Neural cell (in vitro differentiated cells): ENCODE results near the gene MVD. TPM values are rescaled to one million over a fixed set of nuclear protein-coding genes. Genes with fewer than 3 reads are reported as not detected.
A peak's percentile ranks its signal among the peaks of the same experiment; 100 is the strongest.

Source experiments
- H2AFZ ChIP-seq: fragments of 200-600, 300-800 bp; sonication (generic), shearing (Covaris generic); 2 replicates; pipeline ENCODE4 v1.6.0; 2014; ENCODE audit warnings: low read depth, mild to moderate bottlenecking, antibody characterized with exemption, low read length, moderate library complexity
- H3F3A ChIP-seq: fragments of 200-600 bp; shearing (Covaris generic); 2 replicates; pipeline ENCODE4 v1.6.1; 2016; ENCODE audit warnings: mild to moderate bottlenecking, moderate library complexity, mixed read lengths, antibody characterized with exemption, low read length; ENCODE audit not compliant: insufficient read depth, poor library complexity, severe bottlenecking
- H3K27ac ChIP-seq: fragments of 200-600, 300-800 bp; sonication (generic), shearing (Covaris generic); 2 replicates; pipeline ENCODE4 v1.5.1; 2014; ENCODE audit warnings: mild to moderate bottlenecking, low read length, moderate library complexity
- H3K27me3 ChIP-seq: fragments of 300-800, 200-600 bp; sonication (generic), shearing (Covaris generic); 2 replicates; pipeline ENCODE4 v1.6.0; 2014; ENCODE audit warnings: mild to moderate bottlenecking, low read depth, low read length, moderate library complexity; ENCODE audit not compliant: insufficient read depth
- H3K36me3 ChIP-seq: fragments of 300-800, 200-600 bp; sonication (generic), shearing (Covaris generic); 2 replicates; pipeline ENCODE4 v1.5.1; 2014; ENCODE audit warnings: mild to moderate bottlenecking, antibody characterized with exemption, low read length, moderate library complexity; ENCODE audit not compliant: insufficient read depth
- H3K4me2 ChIP-seq: fragments of 300-800, 200-600 bp; sonication (generic), shearing (Covaris generic); 2 replicates; pipeline ENCODE4 v1.6.0; 2014; ENCODE audit warnings: mild to moderate bottlenecking, low read length
- H3K4me3 ChIP-seq: fragments of 300-800, 200-600 bp; sonication (generic), shearing (Covaris generic); 2 replicates; pipeline ENCODE4 v1.5.1; 2014; ENCODE audit warnings: mild to moderate bottlenecking, low read length, moderate library complexity
- H3K79me2 ChIP-seq: fragments of 200-600 bp; shearing (Covaris generic); replicated peaks from 2 replicates; pipeline ENCODE4 v1.6.0; 2014; ENCODE audit warnings: mild to moderate bottlenecking, low read length, moderate library complexity; ENCODE audit not compliant: insufficient read depth
- H3K9ac ChIP-seq: fragments of 300-800, 200-600 bp; sonication (generic), shearing (Covaris generic); 2 replicates; pipeline ENCODE4 v1.6.1; 2016; ENCODE audit warnings: mild to moderate bottlenecking, low read length, mixed read lengths
- H3K9me2 ChIP-seq: fragments of 200-600 bp; shearing (Covaris generic); 2 replicates; pipeline ENCODE4 v1.6.1; 2016; ENCODE audit warnings: mild to moderate bottlenecking, low read length, mixed read lengths; ENCODE audit not compliant: insufficient read depth
- H3K9me3 ChIP-seq: fragments of 200-600, 300-800 bp; sonication (generic), shearing (Covaris generic); 2 replicates; pipeline ENCODE4 v1.6.1; 2016; ENCODE audit warnings: mild to moderate bottlenecking, mixed run types, low read length, moderate library complexity, mixed read lengths
- H4K20me1 ChIP-seq: fragments of 200-600 bp; shearing (Covaris generic); 2 replicates; pipeline ENCODE4 v1.6.1; 2016; ENCODE audit warnings: mild to moderate bottlenecking, mixed run types; ENCODE audit not compliant: insufficient read depth
- EP300 ChIP-seq: fragments of 450-650 bp; conservative IDR thresholded peaks from 2 replicates; pipeline ENCODE4 v1.6.1; 2014; ENCODE audit warnings: antibody characterized with exemption, mild to moderate bottlenecking, moderate library complexity; ENCODE audit not compliant: poor library complexity, severe bottlenecking
- EZH2 ChIP-seq: fragments of 200-600, 300-800 bp; shearing (Covaris generic), sonication (generic); IDR thresholded peaks from 2 replicates; pipeline ENCODE4 v1.6.1; 2014; ENCODE audit warnings: antibody characterized with exemption, low read length, borderline replicate concordance, mild to moderate bottlenecking; ENCODE audit not compliant: insufficient read depth, poor library complexity, severe bottlenecking
- MXI1 ChIP-seq: fragments of 450-650 bp; conservative IDR thresholded peaks from 2 replicates; pipeline ENCODE4 v1.6.1; 2014; ENCODE audit warnings: antibody characterized with exemption, mild to moderate bottlenecking; ENCODE audit not compliant: poor library complexity, severe bottlenecking
- POLR2AphosphoS5 ChIP-seq: IDR thresholded peaks from 2 replicates; pipeline ENCODE4 v1.6.1; 2012
- RAD21 ChIP-seq: fragments of 450-650 bp; conservative IDR thresholded peaks from 2 replicates; pipeline ENCODE4 v1.6.1; 2014; ENCODE audit warnings: antibody characterized with exemption, mild to moderate bottlenecking, moderate library complexity
- REST ChIP-seq: IDR thresholded peaks from 2 replicates; pipeline ENCODE4 v1.6.1; 2012; ENCODE audit warnings: borderline replicate concordance
- SMC3 ChIP-seq: fragments of 450-650 bp; conservative IDR thresholded peaks from 2 replicates; pipeline ENCODE4 v1.6.1; 2014; ENCODE audit warnings: antibody characterized with exemption, mild to moderate bottlenecking, moderate library complexity; ENCODE audit not compliant: poor library complexity
- TAF1 ChIP-seq: IDR thresholded peaks from 2 replicates; pipeline ENCODE4 v1.6.1; 2012; ENCODE audit warnings: low read depth
- polyA plus RNA-seq: library from polyadenylated mRNA; depleted of rRNA; stranded (reverse); fragments of >200 nt; gene quantifications from 2 replicates; pipeline ENCODE4 v1.2.3, GENCODE V29; 2014
- TF ChIP-seq, protein P1 (sequence below): fragments of 450-650 bp; IDR thresholded peaks from 2 replicates; pipeline ENCODE4 v1.5.1; 2014; ENCODE audit warnings: antibody characterized with exemption, mild to moderate bottlenecking, moderate library complexity; ENCODE audit not compliant: poor library complexity, severe bottlenecking

MVD gene
- polyA plus RNA-seq, 1 donor from 2014 or later: 232 TPM

GRCh38 chr16:88651276-88651988 is 11.5 kb downstream of the MVD start:
- H3K9ac ChIP-seq: no peak overlapping the region

GRCh38 chr16:88650749-88651275 is 12.1 kb downstream of the MVD start, which contains the start of gene CYBA:
CYBA (minus strand) TSS chr16:88651053; CDS start chr16:88651013, 40 bp downstream.
- no peaks in the 10 kb centered on the region for H3K79me2 ChIP-seq
- H3K4me3 ChIP-seq: peak within 1 kb of the TSS; percentile 56
- H3K9ac ChIP-seq: peak within 1 kb of the TSS; percentile 7
- no peak within 1 kb of the TSS for H3K27ac ChIP-seq
- no peaks in the 10 kb centered on the region for H3K9me2 ChIP-seq
- no peaks in the 10 kb centered on the region for H3K36me3 ChIP-seq
- no peak within 1 kb of the TSS for H2AFZ ChIP-seq
- no peaks in the 10 kb centered on the region for H3K9me3 ChIP-seq
- no peaks in the 10 kb centered on the region for H3F3A ChIP-seq
- no peaks in the 10 kb centered on the region for H4K20me1 ChIP-seq
- TF ChIP-seq POLR2AphosphoS5 (no peak), EZH2 (no peak), TAF1 (no peak), EP300 (no peak), REST (no peak)
- TF ChIP-seq, protein P1, sequence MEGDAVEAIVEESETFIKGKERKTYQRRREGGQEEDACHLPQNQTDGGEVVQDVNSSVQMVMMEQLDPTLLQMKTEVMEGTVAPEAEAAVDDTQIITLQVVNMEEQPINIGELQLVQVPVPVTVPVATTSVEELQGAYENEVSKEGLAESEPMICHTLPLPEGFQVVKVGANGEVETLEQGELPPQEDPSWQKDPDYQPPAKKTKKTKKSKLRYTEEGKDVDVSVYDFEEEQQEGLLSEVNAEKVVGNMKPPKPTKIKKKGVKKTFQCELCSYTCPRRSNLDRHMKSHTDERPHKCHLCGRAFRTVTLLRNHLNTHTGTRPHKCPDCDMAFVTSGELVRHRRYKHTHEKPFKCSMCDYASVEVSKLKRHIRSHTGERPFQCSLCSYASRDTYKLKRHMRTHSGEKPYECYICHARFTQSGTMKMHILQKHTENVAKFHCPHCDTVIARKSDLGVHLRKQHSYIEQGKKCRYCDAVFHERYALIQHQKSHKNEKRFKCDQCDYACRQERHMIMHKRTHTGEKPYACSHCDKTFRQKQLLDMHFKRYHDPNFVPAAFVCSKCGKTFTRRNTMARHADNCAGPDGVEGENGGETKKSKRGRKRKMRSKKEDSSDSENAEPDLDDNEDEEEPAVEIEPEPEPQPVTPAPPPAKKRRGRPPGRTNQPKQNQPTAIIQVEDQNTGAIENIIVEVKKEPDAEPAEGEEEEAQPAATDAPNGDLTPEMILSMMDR: no peak
- no peaks in the 10 kb centered on the region for H3K27me3 ChIP-seq
- H3K4me2 ChIP-seq: no peak within 1 kb of the TSS

More at GRCh38 chr16:88651276-88651988, 11.5 kb downstream of the MVD start:
- Histone ChIP-seq H3K9me3 (no peaks in the 10 kb centered on the region), H3K79me2 (no peaks in the 10 kb centered on the region), H3K27ac (no peak overlapping the region), H3K4me2 (no peak overlapping the region), H3F3A (no peaks in the 10 kb centered on the region), H2AFZ (no peak overlapping the region), H3K9me2 (no peaks in the 10 kb centered on the region), H3K36me3 (no peaks in the 10 kb centered on the region), H3K4me3 (no peak overlapping the region), H4K20me1 (no peaks in the 10 kb centered on the region), H3K27me3 (no peaks in the 10 kb centered on the region)
- no peak for TF ChIP-seq EZH2
- no peak for TF ChIP-seq RAD21
- no peak for TF ChIP-seq REST
- no peak for TF ChIP-seq MXI1
- TF ChIP-seq TAF1: no peak
- no peak for TF ChIP-seq POLR2AphosphoS5
- no peak for TF ChIP-seq SMC3
- TF ChIP-seq, protein P1: no peak
- no peak for TF ChIP-seq EP300
